Activated CD8-positive, alpha-beta memory T cell treated with anti-CD3 and anti-CD28 coated beads for 48 hours (primary cell): ENCODE measurements around the gene TNNI2.
"Not testable (repeated sequence)": the region's sequence is repeated elsewhere in the genome, so short reads cannot be mapped to it uniquely, and the experiment has no call there.

ENCODE experiments used
- DNase-seq, 3 experiments: peaks; one replicate each; pipeline ENCODE4 v3.0.0-alpha.2; 2020; ENCODE audit warnings: low read depth in 2 of 3, low spot score in 2 of 3

TNNI2 gene

DNA sequence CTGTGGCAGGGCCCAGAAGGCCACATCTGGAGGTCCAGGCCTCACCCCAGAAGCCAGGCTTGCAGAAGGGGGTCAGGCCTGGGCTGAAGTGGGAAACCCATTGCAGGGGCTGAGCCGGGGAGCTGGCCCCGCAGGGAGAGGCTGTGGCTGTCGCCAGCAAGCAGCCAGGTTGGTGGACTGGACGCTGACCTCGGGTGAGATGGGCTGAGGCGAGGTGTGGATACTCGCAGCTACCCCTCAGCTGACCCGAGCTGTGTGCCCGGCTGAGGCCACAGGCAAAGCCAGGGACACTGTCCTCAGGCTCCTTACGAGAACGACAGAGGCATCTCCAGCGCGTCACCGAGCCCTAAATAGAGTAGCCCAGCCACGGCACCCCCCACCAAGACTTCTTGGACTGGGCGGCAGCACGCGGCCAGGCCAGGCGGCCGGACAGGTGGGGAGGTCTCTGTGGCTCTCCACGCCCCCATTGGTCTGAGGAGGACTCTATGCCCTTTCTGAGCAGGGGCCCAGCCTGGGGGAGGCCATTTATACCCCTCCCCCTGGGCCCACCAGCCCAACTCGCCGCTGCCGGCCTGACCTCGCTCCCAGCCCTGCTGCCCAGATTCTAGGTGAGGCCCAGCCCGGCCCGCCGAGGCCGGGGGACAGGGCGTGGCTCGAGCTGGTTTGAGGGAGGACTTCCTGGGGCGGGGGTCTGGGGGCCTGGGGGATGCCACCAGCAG is at the start of gene TNNI2:
TSS of gene TNNI2 (plus strand) at position 556 of the 719 bp plus-strand sequence. CDS start 716 bp downstream, outside the sequence.
- DNase-seq, result no peak

DNA sequence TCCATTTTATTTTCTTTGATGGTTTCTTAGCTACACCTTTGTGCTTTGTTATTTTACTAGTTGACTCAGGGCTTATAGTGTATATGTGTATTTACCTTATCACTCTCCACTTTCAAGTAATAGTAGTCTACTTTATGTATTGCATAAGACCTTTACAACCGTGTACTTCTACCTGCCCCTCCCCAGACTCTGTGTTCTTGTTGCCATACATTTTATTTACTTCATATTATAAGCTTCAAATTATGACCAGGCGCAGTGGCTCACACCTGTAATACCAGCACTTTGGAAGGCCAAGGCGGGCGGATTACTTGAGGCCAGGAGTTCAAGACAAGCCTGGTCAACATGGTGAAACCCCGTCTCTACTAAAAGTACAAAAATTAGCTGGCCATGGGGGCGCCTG is 46.9 kb upstream of the TNNI2 start:
- no peak for DNase-seq

DNA sequence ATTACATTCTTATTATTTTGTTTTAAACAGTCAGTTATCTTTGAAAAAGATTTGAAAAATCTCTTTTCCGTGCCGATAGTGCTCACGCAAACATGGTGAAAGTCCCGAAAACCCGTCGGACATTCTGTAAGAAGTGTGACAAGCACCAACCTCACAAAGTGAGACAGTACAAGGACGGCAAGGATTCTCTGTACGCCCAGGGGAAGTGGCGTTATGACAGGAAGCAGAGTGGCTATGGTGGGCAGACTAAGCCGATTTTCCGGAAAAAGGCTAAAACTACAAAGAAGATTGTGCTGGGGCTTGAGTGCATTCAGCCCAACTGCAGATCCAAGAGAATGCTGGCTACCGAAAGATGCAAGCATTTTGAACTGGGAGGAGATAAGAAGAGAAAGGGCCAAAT is 46.3 kb upstream of the TNNI2 start:
- DNase-seq, result no peak

DNA sequence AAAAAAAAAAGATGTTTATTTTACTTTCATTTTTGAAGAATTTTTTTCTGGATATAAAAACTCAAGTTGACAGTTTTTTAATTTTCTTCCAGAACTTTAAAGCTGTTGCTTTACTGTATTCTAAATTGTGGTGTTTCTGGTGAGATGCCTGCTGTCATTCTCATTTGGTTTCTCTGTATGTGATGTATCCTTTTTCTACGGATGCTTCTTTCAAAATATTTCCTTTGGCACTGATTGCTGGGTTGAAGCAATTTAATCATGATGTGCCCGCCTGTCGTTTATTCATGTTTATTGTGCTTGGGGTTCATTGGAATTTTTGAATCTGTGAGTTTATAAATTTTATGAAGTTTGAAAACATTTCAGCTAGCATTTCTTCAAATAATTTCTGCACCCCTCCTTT is 45.7 kb upstream of the TNNI2 start:
- DNase-seq, result no peak

DNA sequence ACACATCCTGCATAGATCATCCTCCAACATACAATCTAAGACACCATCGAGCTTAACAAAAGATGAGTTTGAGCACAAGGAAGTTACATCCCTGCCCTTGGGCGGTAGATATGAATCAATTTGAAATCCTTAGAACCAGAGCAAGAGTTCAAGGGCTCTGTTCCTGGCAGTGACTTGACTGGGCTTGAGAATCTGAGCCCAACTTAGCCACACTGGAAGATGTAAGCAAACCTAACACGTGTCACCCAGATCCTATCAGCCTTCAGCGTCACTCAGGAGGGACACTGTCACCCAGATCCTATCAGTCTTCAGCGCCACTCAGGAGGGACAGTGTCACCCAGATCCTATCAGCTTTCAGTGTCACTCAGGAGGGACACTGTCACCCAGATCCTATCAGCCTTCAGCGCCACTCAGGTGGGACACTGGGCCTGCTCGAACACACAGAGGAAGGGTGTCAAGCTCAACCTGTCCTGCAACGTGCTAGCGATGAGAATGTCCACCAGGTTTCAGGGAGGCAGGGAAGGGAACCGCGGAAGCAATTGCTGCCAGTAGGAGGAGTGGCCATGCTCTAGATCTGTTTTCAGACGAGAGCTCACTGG is 42.3 kb upstream of the TNNI2 start:
- no peak for DNase-seq

DNA sequence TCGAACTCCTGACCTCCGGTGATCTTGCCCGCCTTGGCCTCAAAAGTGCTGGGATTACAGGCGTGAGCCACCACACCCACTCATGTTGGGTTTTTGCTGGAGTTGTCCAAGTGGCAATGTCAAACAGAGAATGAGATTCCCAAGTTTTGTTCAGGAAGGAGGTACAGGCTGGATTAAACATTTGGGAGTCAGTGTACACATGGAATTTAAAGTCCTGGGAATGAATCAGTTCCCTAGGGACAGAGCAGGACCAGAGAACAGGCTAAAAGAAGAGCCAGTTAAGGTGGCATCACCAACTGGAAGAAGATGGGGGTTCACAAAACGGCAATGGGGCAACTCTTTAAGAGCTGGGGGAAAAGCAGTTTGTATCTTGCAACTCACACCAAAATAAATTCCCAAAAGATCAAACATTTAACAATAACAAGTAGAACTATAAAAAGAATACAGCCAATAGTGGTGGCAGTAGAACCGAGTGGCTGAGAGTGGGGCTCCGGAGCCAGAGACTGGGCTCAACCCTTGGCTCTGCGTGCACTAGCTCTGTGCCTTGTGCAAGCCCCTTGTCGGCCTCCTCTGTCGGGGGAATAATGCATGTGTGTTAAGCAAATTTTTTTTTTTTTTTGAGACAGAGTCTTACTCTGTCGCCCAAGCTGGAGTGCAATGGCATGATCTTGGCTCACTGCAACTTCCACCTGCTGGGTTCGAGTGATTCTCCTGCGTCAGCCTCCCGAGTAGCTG is 41.2 kb upstream of the TNNI2 start:
- no peak for DNase-seq

DNA sequence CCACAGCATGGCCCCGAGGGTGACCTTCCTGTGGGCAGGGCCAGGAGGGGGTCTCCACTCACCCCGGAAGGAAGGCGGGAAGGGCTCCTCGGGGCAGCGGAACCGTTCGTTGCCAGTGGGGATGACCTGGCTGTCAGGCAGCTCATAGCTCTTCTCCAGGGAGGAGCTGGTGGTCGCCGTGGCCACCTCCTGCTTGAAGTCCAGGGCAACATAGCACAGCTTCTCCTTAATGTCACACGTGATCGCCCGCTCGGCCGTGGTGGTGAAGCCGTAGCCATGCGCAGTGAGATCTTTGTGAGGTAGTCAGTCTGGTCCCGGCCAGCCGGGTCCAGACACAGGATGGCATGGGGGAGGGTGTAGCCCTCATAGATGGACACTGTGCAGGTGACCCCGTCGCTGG is 35.5 kb upstream of the TNNI2 start:
- no peak for DNase-seq

DNA sequence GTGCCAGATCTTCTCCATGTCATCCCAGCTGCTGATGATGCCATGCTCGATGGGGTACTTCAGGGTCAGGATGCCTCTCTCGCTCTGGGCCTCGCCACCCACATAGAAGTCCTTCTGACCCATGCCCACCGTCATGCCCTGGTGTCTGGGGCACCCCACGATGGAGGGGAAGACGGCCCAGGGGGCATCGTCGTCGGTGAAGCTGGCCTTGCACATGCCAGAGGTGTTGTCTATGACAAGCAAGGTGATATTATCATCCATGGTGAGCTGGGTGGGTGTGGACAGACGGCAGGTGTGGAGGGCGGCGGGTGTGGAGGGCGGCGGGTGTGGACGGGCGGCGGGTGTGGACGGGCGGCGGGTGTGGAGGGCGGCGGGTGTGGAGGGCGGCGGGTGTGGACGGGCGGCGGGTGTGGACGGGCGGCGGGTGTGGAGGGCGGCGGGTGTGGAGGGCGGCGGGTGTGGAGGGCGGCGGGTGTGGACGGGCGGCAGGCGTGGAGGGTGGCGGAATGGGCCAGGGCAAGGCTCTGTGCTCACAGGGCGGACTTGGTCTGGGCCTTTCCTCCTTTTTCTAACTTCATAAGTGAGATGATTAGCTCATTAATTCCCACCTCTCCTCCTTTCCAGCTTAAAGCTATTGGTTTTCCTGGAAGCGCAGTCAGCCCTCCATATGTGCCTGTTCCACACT is 34.8 kb upstream of the TNNI2 start:
- not testable (repeated sequence) for DNase-seq

DNA sequence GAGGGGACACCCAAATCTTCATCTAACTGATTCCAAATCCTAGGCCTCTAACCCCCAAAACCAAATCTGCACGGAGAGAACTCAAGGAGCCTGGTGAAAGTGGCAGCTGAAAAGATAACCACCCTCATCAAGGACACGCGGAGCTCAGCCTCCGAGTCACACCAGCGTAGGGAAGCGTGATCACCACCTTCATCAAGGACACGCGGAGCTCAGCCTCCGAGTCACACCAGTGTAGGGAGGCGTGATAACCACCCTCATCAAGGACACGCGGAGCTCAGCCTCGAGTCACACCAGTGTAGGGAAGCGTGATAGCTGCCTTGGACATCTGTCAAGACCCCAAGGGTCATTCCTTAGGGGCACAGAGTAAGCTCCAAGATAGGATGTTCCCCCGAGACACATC is 33.3 kb upstream of the TNNI2 start:
- no peak for DNase-seq

DNA sequence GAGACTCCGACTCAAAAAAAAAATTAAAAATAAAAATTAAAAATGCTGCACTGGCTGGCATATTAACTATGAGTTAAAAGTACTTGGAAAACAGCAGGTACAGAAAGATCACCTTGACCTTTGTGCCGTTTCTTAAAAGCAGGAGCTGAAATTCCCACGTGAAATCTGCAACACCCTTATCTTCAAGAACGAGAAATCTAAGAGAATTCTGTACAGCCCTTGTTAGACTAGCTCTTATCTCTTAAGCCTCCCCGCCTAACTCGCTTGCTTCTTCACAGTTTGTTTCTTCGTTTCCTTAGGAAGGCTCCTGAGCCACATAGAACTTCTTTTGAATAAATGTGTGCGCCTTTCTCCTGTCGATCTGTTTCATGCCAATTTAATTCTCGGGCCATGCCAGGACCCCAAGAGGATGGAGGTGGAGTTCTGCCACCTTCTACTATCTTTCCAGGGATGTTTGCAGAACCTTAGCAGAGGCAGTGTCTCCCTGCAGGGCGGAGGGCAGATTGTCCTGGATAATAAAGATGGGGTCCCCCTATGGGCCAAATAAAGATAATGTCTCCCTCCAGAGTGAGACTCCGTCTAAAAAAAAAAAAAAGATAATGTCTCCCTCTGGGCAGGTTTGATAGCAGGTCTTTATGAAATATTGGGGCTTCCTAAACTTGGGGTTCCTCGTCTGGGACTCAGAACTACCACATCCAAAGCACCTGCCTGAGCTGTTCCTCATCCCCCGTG is 31.4 kb upstream of the TNNI2 start:
- no peak for DNase-seq

DNA sequence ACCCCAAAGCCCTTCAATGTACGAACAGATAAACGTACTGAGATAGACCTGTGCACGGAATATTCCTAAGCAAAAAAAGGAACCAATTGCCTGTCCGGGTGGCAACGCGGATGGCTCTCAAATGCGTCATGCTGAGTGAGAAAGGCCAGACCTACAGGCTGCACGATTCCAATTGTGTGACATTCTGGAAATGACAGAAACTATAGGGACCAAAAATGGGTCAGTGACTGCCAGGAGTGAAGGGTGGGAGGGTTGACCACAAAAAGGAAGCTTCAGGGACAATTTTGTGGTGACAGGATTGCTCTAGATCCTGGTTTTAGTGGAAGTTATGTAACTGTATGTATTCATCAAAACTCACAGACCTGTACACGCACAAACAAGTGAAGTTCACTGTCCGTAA is 28.0 kb upstream of the TNNI2 start:
- no peak for DNase-seq

DNA sequence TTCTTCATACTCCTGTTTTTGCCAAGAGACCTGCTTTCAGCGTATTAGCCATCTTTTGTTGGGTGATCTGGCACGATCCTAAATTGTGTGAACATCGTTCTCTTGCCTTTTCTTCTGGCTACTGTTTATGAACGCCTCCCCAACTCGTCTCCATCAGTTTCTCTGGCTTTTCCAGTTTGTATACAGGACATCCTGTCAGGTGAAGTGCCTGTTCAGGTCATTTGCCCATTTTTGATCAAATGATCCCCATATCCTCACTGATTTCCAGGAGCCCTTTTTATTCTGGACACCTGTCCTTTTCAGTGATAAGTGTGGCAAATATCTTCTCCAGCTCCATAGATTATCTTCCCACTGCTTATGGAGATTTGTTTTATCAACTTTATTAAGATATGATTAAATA is 26.5 kb upstream of the TNNI2 start:
- no peak for DNase-seq

DNA sequence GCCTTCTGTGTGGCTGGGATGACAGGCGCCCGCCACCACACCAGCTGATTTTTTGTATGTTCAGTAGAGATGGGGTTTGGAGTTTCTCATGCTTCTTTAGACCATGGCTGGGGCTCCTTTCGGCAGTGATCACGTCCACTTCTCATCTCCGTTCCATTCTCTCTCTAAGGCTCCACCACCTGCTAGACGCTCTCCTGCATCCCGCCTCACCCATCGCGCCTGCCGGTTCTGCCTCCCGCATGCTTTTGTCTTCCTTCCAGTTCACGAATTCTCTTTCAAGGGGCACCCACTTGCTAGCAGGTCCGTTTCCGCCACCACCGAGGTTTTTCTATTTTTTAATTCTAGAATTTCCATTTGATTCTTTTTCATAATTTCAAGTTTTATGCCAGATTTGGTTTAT is 26.0 kb upstream of the TNNI2 start:
- no peak for DNase-seq

DNA sequence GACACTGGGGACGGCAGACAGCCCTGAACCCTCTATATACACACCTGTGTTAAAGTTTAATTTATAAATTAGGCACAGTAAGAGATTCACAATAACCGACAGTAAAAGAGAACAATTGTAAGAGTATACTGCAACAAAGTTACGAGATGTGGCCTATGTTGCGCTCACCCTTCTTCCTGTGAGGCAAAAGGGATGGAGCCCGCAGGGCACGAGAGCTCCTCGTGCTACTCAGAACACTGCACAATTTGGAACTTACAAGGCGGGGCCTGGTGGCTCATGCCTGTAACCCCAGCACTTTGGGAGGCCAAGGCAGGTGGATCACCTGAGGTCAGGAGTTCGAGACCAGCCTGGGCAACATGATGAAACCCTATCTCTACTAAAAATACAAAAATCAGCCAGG is 25.4 kb upstream of the TNNI2 start:
- not testable (repeated sequence) for DNase-seq

DNA sequence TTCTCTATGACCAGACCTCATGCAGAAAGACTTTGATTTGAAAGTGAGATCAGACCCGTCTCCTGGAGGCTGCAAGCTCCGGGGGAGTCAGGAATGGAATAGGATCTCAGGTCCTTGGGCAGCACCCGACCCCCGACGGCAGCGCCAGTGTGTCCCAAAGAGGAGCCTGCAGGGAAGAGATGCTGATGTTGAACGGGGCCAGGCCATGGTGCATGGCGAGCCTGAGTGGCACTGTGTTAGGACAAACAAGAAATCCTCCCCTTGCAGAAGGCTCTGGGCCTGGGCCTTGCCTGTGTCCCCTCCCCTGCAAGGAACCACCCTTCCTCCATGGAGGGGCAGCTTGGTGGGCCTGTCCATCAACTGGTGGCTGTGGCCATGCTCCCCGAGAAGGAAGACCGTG is 24.1 kb upstream of the TNNI2 start:
- DNase-seq, result no peak

DNA sequence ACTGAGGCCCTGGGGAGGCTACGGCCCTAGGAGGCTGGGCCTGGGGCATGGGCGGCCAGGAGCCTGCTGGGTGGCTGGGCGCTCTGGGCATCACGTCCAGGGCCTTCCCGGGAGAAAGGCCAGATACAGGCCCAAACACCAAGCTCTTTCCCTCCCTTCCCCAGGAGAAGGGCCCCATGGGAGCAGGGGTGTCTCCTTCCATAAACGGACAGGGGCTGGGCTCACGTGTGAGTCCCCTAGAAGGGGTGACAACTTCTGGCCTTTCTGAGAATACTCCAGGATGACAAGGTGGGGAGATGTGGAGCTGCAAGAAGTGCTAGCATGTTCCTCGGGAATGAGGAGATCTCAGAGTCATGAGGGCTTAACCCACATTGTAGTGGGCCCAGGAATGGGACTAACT is 23.5 kb upstream of the TNNI2 start:
- no peak for DNase-seq

DNA sequence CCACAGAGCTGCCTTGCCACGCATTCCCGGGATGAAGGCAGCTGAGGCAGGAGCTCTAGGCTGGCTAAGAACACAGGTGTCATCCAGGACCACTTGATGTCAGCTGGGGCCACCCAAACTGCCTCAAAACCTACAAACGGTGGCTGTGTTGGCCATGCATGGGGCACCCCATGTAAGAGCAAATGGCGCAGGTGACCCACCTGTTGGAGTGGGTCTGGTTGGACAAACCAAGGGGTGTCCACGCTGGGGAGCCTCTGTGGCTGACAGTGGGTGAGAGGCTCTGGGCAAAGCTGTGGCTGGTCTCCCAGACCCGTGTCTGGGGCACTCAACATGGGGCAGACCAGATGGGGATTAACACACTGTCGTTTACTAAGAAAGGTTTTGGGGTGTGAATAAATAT is 23.0 kb upstream of the TNNI2 start:
- no peak for DNase-seq

DNA sequence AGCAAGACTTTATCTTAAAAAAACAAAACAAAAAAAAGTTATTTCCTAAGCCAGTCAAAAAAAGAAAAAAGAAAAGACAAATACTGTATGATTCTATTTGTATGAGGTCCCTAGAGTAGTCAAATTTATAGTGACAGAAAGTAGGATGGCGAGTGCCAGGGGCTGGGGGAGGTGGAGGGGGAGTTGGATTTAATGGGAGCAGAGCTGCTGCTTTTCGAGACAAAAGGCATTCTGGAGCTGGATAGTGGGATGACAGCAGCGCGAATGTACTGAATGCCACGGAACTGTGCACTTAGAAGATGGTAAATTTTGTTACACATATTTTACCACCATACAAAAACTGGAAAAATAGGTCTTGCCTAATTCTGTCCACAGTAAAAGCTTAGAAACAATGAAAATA is 21.8 kb upstream of the TNNI2 start:
- no peak for DNase-seq

DNA sequence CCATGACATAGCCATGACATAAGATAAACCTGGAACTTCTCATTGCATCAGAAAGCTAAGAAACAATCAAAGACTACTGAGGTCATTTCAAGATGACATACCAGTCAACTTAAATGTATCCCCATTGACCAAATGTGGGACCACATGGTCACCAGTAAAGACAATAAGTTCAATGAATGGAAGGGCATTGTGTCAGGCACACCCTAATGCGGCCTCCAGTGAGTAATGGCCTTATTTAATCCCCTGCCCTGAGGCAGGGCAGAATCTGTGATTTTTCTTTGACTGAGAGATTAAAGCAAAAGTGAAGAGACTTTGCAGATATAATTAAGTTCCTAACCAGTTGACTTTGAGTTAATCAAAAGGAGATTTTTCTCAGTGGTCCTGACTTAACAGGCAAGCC is 21.3 kb upstream of the TNNI2 start:
- DNase-seq, result no peak

DNA sequence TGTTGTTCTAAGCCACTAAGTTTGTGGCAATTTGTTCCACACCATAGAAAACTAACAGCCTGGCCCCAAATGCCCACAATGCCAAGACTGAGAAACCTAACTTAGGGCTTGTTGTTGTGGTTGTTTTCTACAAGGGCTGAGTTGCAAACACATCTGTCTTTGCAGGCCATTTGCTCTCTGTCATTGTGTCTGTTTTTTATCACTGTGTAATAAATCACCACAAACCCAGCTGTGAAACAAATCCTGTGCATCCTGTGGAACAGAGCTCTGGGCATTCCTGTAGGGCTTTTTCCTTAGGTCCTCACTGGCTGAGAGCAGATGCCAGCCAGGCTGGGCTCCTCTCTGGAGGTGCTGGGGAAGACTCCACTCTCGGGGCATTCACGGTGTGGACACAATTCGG is 19.7 kb upstream of the TNNI2 start:
- DNase-seq, result no peak
